Subcutaneous abdominal adipose tissue (tissue), 5 donors: ENCODE results near the gene CD47.

ENCODE experiments used
- H3K27ac ChIP-seq: one replicate; pipeline ENCODE4 v1.7.0; 2013; ENCODE audit warnings: low read depth, mild to moderate bottlenecking, inconsistent platforms, low read length, moderate library complexity
- H3K27me3 ChIP-seq, 5 donors: one replicate each; pipeline ENCODE4 v1.7.0; 2013; ENCODE audit warnings: low read length in 5 of 5, inconsistent platforms in 1 of 5; ENCODE audit not compliant: control insufficient read depth in 5 of 5, insufficient read depth in 4 of 5
- H3K36me3 ChIP-seq, 5 donors: one replicate each; pipeline ENCODE4 v1.7.0; 2013; ENCODE audit warnings: low read length in 5 of 5; ENCODE audit not compliant: control insufficient read depth in 5 of 5, insufficient read depth in 5 of 5
- H3K4me1 ChIP-seq, 5 donors: one replicate each; pipeline ENCODE4 v1.7.0; 2013; ENCODE audit warnings: low read length in 5 of 5, mild to moderate bottlenecking in 3 of 5, moderate library complexity in 1 of 5; ENCODE audit not compliant: control insufficient read depth in 5 of 5, insufficient read depth in 5 of 5
- H3K4me3 ChIP-seq, 5 donors: one replicate each; pipeline ENCODE4 v1.7.0; 2013; ENCODE audit warnings: low read length in 5 of 5, low read depth in 1 of 5
- H3K9ac ChIP-seq, 5 donors: one replicate each; pipeline ENCODE4 v1.7.0; 2013; ENCODE audit warnings: low read length in 5 of 5, mild to moderate bottlenecking in 4 of 5, moderate library complexity in 3 of 5
- H3K9me3 ChIP-seq, 5 donors: one replicate each; pipeline ENCODE4 v1.7.0; 2013; ENCODE audit warnings: low read length in 5 of 5; ENCODE audit not compliant: control insufficient read depth in 5 of 5
- donor health status: healthy.
- donor health status: healthy.
- donor health status: healthy.
- donor health status: healthy.
- donor health status: healthy.

The CD47 gene

DNA sequence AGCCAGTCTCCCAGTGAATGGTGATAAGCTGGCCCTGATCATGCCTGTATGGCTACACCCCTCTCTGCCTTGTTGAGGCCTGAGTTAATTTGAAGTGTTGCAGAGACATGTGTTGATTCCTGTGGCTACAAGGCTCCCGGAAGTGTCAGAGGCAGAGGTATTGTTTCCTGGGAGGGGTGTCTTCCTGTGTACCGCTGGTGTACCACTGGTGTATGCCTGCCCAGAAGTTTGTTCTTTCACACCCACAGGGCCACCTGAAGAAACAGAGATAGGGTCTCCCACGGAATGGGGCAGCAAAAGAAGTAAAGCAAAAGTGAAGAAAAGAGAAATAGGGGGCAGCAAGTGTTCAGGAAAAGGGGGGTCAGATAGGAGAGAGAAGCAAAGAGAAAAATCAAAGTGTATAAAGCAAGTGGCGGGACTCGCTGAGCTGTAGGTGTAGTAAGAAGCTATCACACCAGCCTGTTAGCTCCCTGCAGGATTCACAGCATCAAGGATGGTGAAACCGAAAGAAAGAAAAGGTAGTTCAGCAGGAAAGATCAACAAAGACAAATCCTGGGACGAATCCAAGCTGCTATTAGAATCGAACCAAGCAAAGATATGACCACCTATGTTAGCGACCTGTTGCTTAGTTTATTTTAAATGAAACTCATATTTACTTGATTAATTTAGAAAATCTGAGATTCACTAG lies 36.6 kb upstream of the CD47 start:
- no peaks in the 10 kb centered on the region for H3K9me3 ChIP-seq
- no peak overlapping the region for H3K27ac ChIP-seq

DNA sequence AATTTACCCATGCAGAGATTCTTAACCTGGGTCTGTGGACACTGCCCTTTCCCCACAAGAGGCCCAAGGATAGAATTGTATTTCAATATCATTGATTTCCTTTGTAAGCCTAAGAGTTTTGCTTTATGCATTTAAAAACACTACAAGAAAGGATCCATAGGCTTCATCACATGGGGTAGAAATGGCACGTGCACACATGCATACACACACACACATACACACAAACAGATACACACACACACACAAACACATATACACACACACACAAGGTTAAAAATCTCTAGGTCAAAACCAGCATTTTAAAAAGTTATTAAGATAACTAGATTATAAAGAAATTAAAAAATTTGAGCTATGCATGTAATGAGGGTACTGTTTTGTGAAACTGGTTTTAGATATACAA lies 35.5 kb upstream of the CD47 start:
- Histone ChIP-seq H3K36me3 (no peaks in the 10 kb centered on the region), H3K4me1 (peaks cover 0 to 8% (median 1%) of the 10 kb centered on the region in 5 donors), H3K9ac (no peak overlapping the region), H3K4me3 (no peak overlapping the region), H3K27ac (no peak overlapping the region), H3K9me3 (no peaks in the 10 kb centered on the region), H3K27me3 (no peaks in the 10 kb centered on the region)

More for the DNA sequence above, 36.6 kb upstream of the CD47 start:
- Histone ChIP-seq H3K4me1 (peaks cover 0 to 10% (median 3%) of the 10 kb centered on the region in 5 donors), H3K27me3 (no peaks in the 10 kb centered on the region), H3K36me3 (no peaks in the 10 kb centered on the region), H3K9ac (no peak overlapping the region), H3K4me3 (no peak overlapping the region)

- H3K4me3 ChIP-seq = no peak overlapping the region
- no peak overlapping the region for H3K27ac ChIP-seq
- no peaks in the 10 kb centered on the region for H3K27me3 ChIP-seq
- no peaks in the 10 kb centered on the region for H3K36me3 ChIP-seq
- H3K4me1 ChIP-seq = peaks cover 0 to 4% (median 0%) of the 10 kb centered on the region in 5 donors
- H3K9ac ChIP-seq = no peak overlapping the region
- no peaks in the 10 kb centered on the region for H3K9me3 ChIP-seq
These were observed 34.8 kb upstream of the CD47 start for GRCh38 chr3:108125550-108126071.

- H3K4me1 ChIP-seq = peaks cover 0 to 4% (median 0%) of the 10 kb centered on the region in 5 donors
- no peak overlapping the region for H3K27ac ChIP-seq
- H3K9ac ChIP-seq = no peak overlapping the region
- H3K27me3 ChIP-seq = no peaks in the 10 kb centered on the region
- no peaks in the 10 kb centered on the region for H3K36me3 ChIP-seq
- H3K4me3 ChIP-seq = no peak overlapping the region
- no peaks in the 10 kb centered on the region for H3K9me3 ChIP-seq
These were observed 34.3 kb upstream of the CD47 start for GRCh38 chr3:108125153-108125543.

- no peaks in the 10 kb centered on the region for H3K36me3 ChIP-seq
- H3K27me3 ChIP-seq = no peaks in the 10 kb centered on the region
- no peaks in the 10 kb centered on the region for H3K9me3 ChIP-seq
- H3K27ac ChIP-seq = no peak overlapping the region
- no peak overlapping the region for H3K9ac ChIP-seq
- H3K4me3 ChIP-seq = no peak overlapping the region
- H3K4me1 ChIP-seq = peaks cover 0 to 4% (median 0%) of the 10 kb centered on the region in 5 donors
These were observed 33.7 kb upstream of the CD47 start for GRCh38 chr3:108124337-108125152.

DNA sequence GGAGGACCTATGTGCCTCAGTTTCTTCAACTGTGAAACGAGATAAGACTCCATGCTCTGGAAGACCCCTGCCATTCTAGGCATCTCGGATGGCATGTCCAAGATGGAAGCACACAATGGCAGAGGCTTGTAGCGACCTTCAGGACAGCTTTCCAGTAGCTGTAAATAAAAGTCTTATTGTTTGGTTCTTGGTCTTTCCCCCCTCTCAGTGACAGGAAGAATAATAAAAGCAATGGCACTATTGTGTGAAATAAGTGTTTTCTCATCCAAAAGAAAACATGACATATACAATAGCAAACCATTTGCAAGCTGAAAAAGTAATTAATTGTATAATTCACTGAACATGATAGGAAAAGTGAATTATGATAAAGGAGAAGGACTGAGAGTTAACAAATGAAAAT lies 32.5 kb upstream of the CD47 start:
- Histone ChIP-seq H3K9me3 (no peaks in the 10 kb centered on the region), H3K4me1 (peaks cover 0 to 4% (median 0%) of the 10 kb centered on the region in 5 donors), H3K4me3 (no peak overlapping the region), H3K9ac (no peak overlapping the region), H3K27ac (no peak overlapping the region), H3K27me3 (peaks cover 0 to 1% (median 0%) of the 10 kb centered on the region in 5 donors), H3K36me3 (no peaks in the 10 kb centered on the region)

GRCh38 chr3:108122276-108122675 lies 31.4 kb upstream of the CD47 start:
- Histone ChIP-seq H3K36me3 (no peaks in the 10 kb centered on the region), H3K9me3 (no peaks in the 10 kb centered on the region), H3K27me3 (peaks cover 0 to 5% (median 0%) of the 10 kb centered on the region in 5 donors), H3K4me1 (peaks cover 0 to 2% (median 0%) of the 10 kb centered on the region in 5 donors), H3K4me3 (no peak overlapping the region), H3K9ac (no peak overlapping the region), H3K27ac (no peak overlapping the region)

DNA sequence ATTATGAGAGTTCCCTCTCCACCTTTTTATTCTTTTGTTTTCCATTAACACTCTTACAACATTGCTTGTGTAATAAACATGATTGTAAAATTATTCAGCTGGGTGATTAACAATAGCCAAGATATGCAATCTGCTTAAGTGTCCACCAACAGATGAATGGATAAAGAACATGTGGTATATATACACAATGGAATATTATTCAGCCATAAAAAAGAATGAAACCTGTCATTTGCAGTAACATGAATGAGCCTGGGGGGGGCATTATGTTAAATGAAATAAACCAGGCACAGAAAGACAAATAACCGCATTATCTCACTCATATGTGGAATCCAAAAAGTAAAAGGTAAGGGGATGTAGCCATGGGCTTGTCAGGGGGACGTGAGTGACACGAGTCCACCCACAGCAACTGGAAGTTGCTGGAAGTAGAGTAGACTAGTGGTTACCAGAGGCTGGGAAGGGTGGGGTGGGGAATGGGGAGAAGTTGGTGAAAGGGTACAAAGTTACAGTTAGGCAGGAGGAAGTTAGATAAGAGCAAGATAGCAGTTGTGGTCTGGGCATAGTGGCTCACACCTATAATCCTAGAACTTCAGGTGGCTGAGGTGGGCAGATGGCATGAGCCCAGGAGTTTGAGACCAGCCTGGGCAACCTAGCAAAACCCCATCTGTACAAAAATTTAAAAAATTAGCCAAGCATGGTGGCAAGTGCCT lies 28.7 kb upstream of the CD47 start:
- H3K9ac ChIP-seq = no peak overlapping the region
- H3K4me3 ChIP-seq = no peak overlapping the region
- H3K4me1 ChIP-seq = no peaks in the 10 kb centered on the region
- H3K27me3 ChIP-seq = peaks cover 0 to 5% (median 0%) of the 10 kb centered on the region in 5 donors
- no peaks in the 10 kb centered on the region for H3K9me3 ChIP-seq
- H3K27ac ChIP-seq = no peak overlapping the region
- no peaks in the 10 kb centered on the region for H3K36me3 ChIP-seq

DNA sequence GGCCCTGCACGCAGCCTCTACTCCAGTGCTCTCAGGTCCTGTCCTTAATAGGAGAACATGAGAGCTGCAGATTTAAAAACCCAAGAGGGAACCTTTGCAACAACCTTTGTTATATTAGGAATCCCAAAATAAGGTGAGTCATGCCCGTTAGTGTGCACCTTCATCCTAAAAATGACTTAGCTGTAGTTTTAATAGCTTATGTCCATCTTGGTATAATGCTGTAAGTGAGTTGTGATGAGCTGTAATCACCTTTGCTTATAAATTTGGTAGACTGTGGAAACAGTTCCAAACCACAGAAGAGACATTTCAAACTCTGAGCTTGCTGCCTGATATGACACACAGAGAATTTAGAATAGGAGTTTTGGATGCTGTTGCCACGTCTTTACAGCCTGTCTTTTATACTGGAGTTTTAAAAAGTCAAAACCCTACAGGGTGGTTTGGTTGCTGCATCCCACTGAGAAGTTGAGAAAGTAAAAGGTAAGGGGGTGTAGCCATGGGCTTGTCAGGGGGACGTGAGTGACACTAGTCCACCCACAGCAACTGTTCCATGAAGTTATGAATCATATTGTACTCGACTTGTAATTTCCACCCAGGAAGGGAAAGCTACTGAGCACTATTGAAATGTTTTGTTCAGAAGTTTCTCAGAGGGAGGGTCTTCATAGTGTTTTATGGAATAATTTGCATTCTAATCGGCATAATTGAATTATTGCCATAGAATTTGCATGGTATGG lies 27.4 kb upstream of the CD47 start:
- no peaks in the 10 kb centered on the region for H3K9me3 ChIP-seq
- H3K4me1 ChIP-seq = no peaks in the 10 kb centered on the region
- H3K27ac ChIP-seq = no peak overlapping the region
- peaks cover 0 to 5% (median 0%) of the 10 kb centered on the region in 5 donors for H3K27me3 ChIP-seq
- H3K36me3 ChIP-seq = no peaks in the 10 kb centered on the region
- no peak overlapping the region for H3K4me3 ChIP-seq
- no peak overlapping the region for H3K9ac ChIP-seq
